GM10847 (cell line): ENCODE data around the gene PRDM15.

ENCODE experiments used
- POLR2A ChIP-seq: IDR thresholded peaks from 2 replicates; pipeline ENCODE4 v1.6.1; 2011; ENCODE audit not compliant: insufficient read length; ENCODE audit errors: extremely low read depth

The PRDM15 gene

DNA sequence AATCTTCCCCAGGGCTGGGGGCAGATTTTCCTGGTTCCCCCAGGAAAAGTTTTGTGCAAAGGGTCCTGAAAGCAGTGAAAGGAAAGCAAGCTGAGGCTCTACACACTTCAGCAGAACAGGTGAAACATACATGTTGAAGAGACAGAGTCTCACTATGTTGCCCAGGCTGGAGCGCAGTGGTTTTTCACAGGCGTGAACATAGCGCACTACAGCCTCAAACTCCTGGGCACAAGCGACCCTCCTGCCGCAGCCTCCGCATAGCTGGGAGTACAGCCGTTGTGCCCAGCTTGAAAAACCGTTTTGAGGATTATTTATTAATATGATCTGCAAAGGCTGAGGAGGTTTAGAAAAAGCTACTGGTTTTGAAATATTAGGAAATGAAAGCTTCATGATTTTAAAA, 11.8 kb downstream of the PRDM15 start:
- TF ChIP-seq POLR2A: no peak

GRCh38 chr21:41866274-41866809, 12.8 kb downstream of the PRDM15 start:
- no peak for TF ChIP-seq POLR2A

GRCh38 chr21:41865002-41865777, 14.0 kb downstream of the PRDM15 start:
- no peak for TF ChIP-seq POLR2A

DNA sequence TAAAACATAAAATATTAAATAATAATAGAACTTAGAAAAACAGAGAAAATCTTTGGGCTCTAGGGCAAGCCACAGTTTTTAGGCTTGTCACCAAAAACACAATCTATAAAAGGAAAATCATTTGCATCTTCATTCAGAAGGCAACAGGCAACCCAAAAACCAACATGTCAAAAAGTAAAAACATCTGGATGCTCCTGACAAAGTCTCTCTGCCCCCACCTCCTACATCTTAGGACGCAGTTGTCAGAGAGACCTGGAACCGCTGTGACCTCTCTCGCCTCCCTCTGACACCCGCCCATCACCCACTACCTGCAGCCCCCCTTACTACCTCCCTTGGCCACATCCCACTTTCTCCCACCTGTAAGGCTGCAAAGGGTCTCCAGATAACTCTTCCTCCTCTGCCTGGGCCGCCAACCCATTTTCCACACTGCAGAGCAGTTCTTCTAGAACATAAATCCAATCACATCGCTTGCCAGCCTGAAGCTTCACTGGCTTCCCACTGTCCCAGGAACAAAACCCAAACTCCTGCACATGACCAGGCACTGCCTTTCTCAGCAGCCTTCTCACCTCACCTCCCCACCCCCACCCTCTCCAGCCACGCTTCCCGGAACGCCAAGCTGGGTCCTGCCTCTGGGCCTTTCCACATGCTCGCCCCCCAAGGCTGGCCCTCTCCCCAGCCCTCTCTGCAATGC, 14.7 kb downstream of the PRDM15 start:
- no peak for TF ChIP-seq POLR2A

DNA sequence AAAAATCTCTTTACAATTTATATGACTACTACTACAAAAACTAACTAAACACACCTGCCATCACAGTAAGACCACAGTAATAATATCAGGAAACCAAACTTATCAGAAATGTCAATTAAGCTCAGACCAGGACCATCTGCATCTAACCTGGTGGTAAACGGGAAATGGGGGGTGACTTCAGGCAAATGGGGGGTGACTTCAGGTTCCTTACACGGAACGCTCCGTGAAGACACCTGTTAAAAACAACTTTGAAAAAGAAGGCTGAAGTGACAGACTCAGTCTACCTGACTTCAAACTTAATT, 15.8 kb downstream of the PRDM15 start:
- TF ChIP-seq POLR2A: no peak

GRCh38 chr21:41861987-41862386, 17.2 kb downstream of the PRDM15 start:
- TF ChIP-seq POLR2A: no peak

DNA sequence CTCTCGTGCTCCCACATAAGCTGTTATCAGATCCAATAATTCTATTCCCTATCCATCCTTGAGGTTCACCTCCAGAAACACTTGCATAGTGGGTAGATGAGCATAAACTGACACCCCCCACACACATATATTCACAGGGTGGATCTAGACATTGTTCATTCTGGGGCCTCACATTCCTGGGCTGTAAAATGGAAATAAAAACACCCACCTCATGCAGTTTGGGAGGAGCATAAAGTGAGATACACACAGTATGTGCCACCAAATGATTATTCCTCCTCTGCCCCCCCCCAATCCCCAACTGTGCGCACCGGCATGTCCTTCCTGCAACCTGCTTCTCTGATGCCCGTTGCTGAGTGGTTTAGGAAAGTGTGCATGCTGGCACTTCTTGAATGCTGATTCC, 17.9 kb downstream of the PRDM15 start:
- TF ChIP-seq POLR2A: no peak

DNA sequence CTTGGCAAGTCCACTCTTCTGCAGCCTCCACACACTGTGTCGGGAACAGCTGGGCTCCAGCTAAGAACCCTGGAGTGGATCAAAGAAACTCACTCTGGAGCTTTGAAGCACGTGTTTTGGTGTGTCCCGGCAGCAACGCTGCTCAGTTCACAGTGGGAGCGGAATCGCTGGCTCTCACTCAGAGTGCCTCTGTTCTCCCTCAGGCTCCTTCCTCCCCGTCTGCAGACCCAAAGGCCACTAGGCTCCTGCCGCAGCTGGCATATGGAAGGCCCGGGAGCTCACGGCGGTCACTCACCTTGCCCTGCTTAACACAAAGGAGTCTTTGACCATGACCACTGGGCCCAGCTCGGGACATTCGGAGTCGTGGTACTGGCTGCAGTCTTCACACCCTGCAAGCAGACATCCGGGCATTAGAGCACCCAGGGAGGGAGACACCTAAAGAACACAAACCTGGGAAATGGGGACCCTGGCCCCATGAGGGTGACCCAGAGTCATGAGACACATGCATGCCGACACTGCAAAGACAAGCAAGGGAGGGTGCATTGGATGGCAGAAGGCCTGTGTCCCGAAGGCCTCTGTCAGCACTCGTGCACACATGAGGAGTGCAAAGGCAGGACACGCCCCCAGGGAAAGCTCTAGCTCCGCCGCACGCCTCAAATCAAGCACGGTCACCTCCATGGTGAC, 19.7 kb downstream of the PRDM15 start:
- TF ChIP-seq POLR2A: no peak

GRCh38 chr21:41858466-41859296, 20.5 kb downstream of the PRDM15 start:
- TF ChIP-seq POLR2A: no peak

DNA sequence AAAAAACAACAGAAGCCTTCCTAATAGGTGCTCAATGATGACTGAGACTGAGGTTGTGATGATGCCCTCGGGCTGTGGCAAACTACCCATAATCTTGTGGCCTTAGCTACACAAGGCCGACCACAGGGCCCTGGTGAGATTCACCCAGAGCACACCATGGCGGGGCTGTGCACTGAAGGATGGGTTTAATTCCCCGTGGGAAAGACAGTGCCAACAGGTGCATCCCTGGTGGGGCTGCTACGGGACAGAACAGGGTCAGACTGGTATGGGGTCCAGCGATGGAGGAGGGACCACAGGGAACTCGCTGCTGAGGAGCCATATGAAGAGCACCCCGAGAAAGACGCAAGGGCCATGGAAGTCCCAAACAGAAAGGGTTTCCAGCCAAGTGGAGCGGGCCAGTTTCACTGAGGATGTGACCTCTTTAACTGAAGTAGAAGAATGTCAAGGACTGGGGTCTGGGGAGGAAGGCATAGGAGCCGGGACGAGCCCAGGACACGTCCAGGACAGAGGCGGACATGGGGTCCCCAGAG, 21.3 kb downstream of the PRDM15 start:
- no peak for TF ChIP-seq POLR2A

DNA sequence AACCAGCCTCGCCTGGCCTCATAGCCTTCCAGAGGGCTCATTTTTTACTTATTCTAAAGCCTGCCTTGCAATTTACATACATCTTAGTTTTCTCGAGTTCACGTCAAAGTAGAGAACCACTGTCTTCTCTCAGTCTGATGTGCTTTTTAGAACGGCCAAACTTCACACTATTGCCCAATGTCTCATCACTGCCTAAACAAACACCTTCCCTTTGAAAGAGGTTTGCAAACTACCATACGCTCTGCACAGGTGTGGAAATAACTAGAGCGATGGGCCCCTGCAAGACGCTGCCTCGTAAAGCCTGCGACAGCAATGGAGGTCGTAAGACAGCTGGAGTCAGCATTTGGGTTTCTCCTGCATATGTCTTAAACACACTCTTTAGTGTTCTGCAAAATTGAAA, 22.6 kb downstream of the PRDM15 start:
- TF ChIP-seq POLR2A: no peak

DNA sequence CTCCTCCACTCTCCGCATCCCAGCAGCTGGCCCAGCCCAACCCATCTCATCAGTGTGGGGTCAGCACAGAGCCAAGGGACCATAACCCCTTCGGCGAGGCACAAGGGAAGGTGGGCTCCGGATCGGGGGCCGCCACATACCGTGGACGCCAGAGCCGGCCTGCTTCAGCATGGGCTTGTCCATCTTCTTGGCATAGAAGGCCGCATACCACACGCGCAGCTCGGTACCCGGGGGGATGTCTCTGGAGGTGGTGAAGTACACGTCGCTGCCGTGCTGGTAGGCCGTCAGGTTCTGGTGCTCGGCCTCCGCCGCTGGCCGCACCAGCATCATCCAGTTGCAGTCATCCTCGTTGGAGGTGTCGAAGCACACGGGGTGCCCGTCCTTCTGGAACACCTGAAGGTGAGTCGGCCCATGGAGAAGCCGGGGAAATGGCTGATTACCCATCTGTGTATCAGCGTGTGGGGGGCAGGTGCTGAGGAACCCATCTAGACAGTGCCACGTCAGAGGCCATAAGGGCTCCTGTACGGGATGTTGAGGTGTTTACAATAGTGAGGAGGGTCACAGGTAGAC, 24.6 kb downstream of the PRDM15 start:
- no peak for TF ChIP-seq POLR2A

GRCh38 chr21:41852929-41853320, 26.2 kb downstream of the PRDM15 start:
- TF ChIP-seq POLR2A: no peak

- no peak for TF ChIP-seq POLR2A
Observed at GRCh38 chr21:41852151-41852928, 26.8 kb downstream of the PRDM15 start.

DNA sequence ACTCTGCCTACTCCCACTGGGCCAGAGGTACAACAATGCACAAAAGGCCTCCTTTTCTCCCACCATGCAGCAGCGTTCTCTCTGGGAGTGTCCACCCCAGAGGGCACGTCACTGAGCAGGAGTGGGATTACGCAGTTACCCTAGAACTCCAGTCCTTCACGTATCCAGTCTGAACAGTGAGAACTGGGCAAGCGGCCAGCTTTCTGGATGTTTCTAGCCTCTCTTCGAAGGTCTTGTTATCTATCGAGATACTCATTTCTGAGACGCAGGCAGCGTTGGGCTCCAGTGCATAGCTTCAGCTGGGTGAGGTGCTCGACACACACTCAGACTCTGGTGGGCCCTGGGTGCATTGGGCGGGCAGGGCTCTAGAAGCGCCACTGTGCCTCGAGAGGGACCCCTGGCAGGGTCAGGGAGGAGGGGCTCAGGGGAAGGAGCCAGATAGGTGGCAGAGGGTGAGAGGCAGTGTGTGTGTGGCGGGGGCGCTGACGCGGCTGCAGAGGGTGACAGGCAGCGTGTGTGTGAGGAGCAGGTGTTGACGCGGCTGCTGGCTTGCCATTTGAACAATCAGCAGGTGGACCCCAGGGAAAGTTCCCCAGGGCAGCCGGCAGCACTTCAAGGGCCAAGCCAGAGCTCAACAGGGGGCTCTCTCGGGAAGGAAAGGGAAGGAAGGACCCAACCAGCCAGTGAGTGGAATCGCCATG, 27.9 kb downstream of the PRDM15 start:
- no peak for TF ChIP-seq POLR2A
